Mucosa of descending colon (tissue), 3 donors: ENCODE results near the gene HSD17B4. TPM values are rescaled to one million over a fixed set of nuclear protein-coding genes. Genes with fewer than 3 reads are reported as not detected.

Experiments used
- ATAC-seq: fragments of 200-7000 bp; cut with Tn5 transposase; one replicate; pipeline ENCODE4 v1.9.1; 2020; ENCODE audit warnings: mild to moderate bottlenecking, moderate library complexity
- DNase-seq, 3 donors: peaks; one replicate each; pipeline ENCODE4 v3.0.0-alpha.2; 2020
- H3K36me3 ChIP-seq: fragments of 200-600 bp; one replicate; pipeline ENCODE4 v1.8.0; 2021; ENCODE audit warnings: low read depth, mild to moderate bottlenecking
- H3K4me1 ChIP-seq: fragments of 200-600 bp; one replicate; pipeline ENCODE4 v1.8.0; 2021; ENCODE audit warnings: low read depth, mild to moderate bottlenecking
- H3K4me3 ChIP-seq: fragments of 200-600 bp; one replicate; pipeline ENCODE4 v1.8.0; 2021; ENCODE audit warnings: mild to moderate bottlenecking
- H3K9me3 ChIP-seq: fragments of 200-600 bp; one replicate; pipeline ENCODE4 v1.8.0; 2021; ENCODE audit warnings: mild to moderate bottlenecking
- CTCF ChIP-seq: fragments of 200-600 bp; IDR thresholded peaks from one replicate; pipeline ENCODE4 v1.8.0; 2022; ENCODE audit warnings: antibody characterized with exemption, mild to moderate bottlenecking
- intact Hi-C, 2 donors: fragments of 100-400 bp; cut with DNase I in 1 of 2; cut with micrococcal nuclease in 1 of 2; formaldehyde crosslinking; loops; one replicate each; pipeline versions ENCODE4 v1.11.0 to v1.11.1; 2022; cut with DNase I, micrococcal nuclease
- total RNA-seq, 3 donors: library from RNA; stranded (reverse); fragmentation: NEBNext Ultra II Directional in 2 of 3; extraction: Animal tissue kit (Norgen Biotek cat#: 25700) in 2 of 3; gene quantifications; one replicate each; pipeline versions ENCODE4 v1.2.1 to v1.2.4, GENCODE V29; 2021 to 2023
- donor health status: DM: no; HTN: no; CAD: no; lungs with moderate emphysema.
- donor health status: DM: no; HTN: no; CAD: no.
- donor health status: DM: no; HTN: yes; CAD: no.

The HSD17B4 gene
- total RNA-seq, 3 donors from 2014 or later: 178 to 243 (median 235) TPM

GRCh38 chr5:119583684-119584083, 131.4 kb downstream of the HSD17B4 start:
- DNase-seq: no peak
- no peak overlapping the region for H3K4me3 ChIP-seq
- no peaks in the 10 kb centered on the region for H3K36me3 ChIP-seq
- no peaks in the 10 kb centered on the region for H3K9me3 ChIP-seq
- no peaks in the 10 kb centered on the region for H3K4me1 ChIP-seq
- no peak for ATAC-seq
- no peak for TF ChIP-seq CTCF
- intact Hi-C loops: no loop called here

Other genes with a start within 250 kb of the HSD17B4 start
- gene TNFAIP8, start 96.5 kb upstream of the HSD17B4 start, total RNA-seq: 10 to 100 TPM in 2 of 3 donors, 1 to 10 TPM in 1; 8.7 to 15.7 (median 12.3) TPM
- gene FAM170A, start 177.1 kb downstream of the HSD17B4 start, total RNA-seq: not detected